OCI-LY1 (cell line): ENCODE measurements around the gene MAPRE3.

ENCODE experiments used
- H2AFZ ChIP-seq: fragments of 200-600 bp; sonication (generic), shearing (Covaris generic); 2 replicates; pipeline ENCODE4 v1.6.0; 2014; ENCODE audit warnings: antibody characterized with exemption, mild to moderate bottlenecking, low read length
- H3F3A ChIP-seq: fragments of 200-600 bp; sonication (generic), shearing (Covaris generic); 2 replicates; pipeline ENCODE4 v1.6.0; 2014; ENCODE audit warnings: mild to moderate bottlenecking, antibody characterized with exemption, low read length, moderate library complexity; ENCODE audit not compliant: insufficient read depth
- H3K27ac ChIP-seq: fragments of 200-600 bp; sonication (generic); 2 replicates; pipeline ENCODE4 v1.5.1; 2014; ENCODE audit warnings: low read length, mixed run types, mild to moderate bottlenecking, low read depth; ENCODE audit not compliant: poor library complexity, severe bottlenecking
- H3K27me3 ChIP-seq: fragments of 200-600 bp; sonication (generic); 2 replicates; pipeline ENCODE4 v1.6.0; 2014; ENCODE audit warnings: antibody characterized with exemption, mild to moderate bottlenecking, low read length, moderate library complexity; ENCODE audit not compliant: insufficient read depth
- H3K36me3 ChIP-seq: fragments of 200-600 bp; sonication (generic); 2 replicates; pipeline ENCODE4 v1.6.1; 2014; ENCODE audit warnings: mild to moderate bottlenecking, antibody characterized with exemption, low read length, moderate library complexity, mixed read lengths; ENCODE audit not compliant: insufficient read depth
- H3K4me1 ChIP-seq: fragments of 200-600 bp; sonication (generic); 2 replicates; pipeline ENCODE4 v1.5.1; 2014; ENCODE audit warnings: mild to moderate bottlenecking, low read length, moderate library complexity; ENCODE audit not compliant: insufficient read depth, severe bottlenecking
- H3K4me2 ChIP-seq: fragments of 200-600 bp; sonication (generic), shearing (Covaris generic); 2 replicates; pipeline ENCODE4 v1.6.1; 2014; ENCODE audit warnings: low read length
- H3K4me3 ChIP-seq: fragments of 200-600 bp; sonication (generic); 2 replicates; pipeline ENCODE4 v1.5.1; 2014; ENCODE audit warnings: low read length, low read depth, mild to moderate bottlenecking, mixed read lengths; ENCODE audit not compliant: poor library complexity, severe bottlenecking
- H3K79me2 ChIP-seq: fragments of 200-600 bp; shearing (Covaris generic); 2 replicates; pipeline ENCODE4 v1.6.1; 2016; ENCODE audit warnings: mixed run types, low read length, mixed read lengths; ENCODE audit not compliant: insufficient read depth
- H3K9ac ChIP-seq: fragments of 200-600 bp; sonication (generic), shearing (Covaris generic); 2 replicates; pipeline ENCODE4 v1.6.1; 2014; ENCODE audit warnings: mild to moderate bottlenecking, low read length, mixed read lengths
- H3K9me2 ChIP-seq: fragments of 200-600 bp; sonication (generic), shearing (Covaris generic); 2 replicates; pipeline ENCODE4 v1.6.1; 2014; ENCODE audit warnings: low read depth, mild to moderate bottlenecking, low read length, mixed read lengths
- H3K9me3 ChIP-seq: fragments of 200-600 bp; shearing (Covaris generic); 2 replicates; pipeline ENCODE4 v1.6.1; 2014; ENCODE audit warnings: low read length, mixed read lengths
- H4K20me1 ChIP-seq: fragments of 200-600 bp; sonication (generic), shearing (Covaris generic); 2 replicates; pipeline ENCODE4 v1.6.0; 2016; ENCODE audit warnings: mild to moderate bottlenecking, low read length; ENCODE audit not compliant: insufficient read depth
- EZH2 ChIP-seq: fragments of 200-600 bp; sonication (generic), shearing (Covaris generic); IDR thresholded peaks from 2 replicates; pipeline ENCODE4 v1.8.0; 2017; ENCODE audit warnings: borderline replicate concordance, mixed run types, mild to moderate bottlenecking, antibody characterized with exemption, low read length, moderate library complexity, mixed read lengths
- TF ChIP-seq, protein P1 (sequence below): fragments of 200-600 bp; sonication (generic), shearing (Covaris generic); IDR thresholded peaks from 2 replicates; pipeline ENCODE4 v1.5.1; 2017; ENCODE audit warnings: mild to moderate bottlenecking, antibody characterized with exemption, low read length, moderate library complexity, mixed read lengths

MAPRE3 gene

DNA sequence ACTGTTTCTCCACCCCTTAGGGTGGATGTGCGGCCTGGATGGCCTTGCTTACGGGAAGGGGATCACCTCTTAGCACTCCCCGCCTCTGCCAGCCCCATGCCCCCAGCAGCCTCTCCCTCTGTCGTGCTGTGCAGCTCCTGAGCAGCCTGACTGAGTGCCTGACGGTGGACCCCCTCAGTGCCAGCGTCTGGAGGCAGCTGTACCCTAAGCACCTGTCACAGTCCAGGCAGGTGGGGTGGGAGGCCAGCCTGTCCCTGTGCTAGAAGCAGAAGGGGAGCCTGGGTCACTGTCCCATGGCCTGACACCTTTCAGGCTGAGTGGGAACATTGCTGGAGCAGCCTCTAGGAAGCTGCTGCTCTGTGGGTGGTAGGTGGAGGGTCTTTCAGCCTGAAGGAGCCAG is 67.6 kb downstream of the MAPRE3 start:
- H3K36me3 ChIP-seq = peaks cover 77% of the 10 kb centered on the region

DNA sequence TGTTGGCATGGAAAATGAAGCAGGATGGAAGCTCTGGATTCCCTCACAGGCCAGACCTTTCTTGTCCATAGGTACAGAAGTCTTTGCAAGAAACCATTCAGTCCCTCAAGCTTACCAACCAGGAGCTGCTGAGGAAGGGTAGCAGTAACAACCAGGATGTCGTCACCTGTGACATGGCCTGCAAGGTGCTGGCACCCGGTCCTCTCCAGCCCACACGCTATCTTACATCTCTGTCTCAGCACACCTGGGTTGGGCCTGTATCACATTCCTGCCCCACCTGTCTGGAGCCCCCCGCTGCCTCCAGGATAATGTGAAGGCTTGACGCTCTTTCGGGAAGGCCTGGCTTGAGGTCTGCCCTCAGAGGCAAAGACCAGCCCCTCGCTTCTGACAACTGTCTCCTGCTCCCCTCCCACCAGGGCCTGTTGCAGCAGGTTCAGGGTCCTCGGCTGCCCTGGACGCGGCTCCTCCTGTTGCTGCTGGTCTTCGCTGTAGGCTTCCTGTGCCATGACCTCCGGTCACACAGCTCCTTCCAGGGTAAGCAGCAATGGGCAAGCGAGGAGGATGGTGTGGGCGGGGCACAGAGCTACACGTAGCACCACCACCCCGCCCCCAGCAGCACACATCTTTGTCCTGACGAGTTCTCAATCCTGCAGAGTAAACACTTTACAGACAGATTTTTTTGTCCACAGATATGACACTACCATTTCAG is 68.3 kb downstream of the MAPRE3 start:
- H3K9me3 ChIP-seq = no peaks in the 10 kb centered on the region
- TF ChIP-seq EZH2 = no peak
- TF ChIP-seq, protein P1, sequence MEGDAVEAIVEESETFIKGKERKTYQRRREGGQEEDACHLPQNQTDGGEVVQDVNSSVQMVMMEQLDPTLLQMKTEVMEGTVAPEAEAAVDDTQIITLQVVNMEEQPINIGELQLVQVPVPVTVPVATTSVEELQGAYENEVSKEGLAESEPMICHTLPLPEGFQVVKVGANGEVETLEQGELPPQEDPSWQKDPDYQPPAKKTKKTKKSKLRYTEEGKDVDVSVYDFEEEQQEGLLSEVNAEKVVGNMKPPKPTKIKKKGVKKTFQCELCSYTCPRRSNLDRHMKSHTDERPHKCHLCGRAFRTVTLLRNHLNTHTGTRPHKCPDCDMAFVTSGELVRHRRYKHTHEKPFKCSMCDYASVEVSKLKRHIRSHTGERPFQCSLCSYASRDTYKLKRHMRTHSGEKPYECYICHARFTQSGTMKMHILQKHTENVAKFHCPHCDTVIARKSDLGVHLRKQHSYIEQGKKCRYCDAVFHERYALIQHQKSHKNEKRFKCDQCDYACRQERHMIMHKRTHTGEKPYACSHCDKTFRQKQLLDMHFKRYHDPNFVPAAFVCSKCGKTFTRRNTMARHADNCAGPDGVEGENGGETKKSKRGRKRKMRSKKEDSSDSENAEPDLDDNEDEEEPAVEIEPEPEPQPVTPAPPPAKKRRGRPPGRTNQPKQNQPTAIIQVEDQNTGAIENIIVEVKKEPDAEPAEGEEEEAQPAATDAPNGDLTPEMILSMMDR = no peak
- no peaks in the 10 kb centered on the region for H3K79me2 ChIP-seq
- H3K4me1 ChIP-seq = peaks cover 18% of the 10 kb centered on the region
- H3K4me3 ChIP-seq = no peak overlapping the region
- no peaks in the 10 kb centered on the region for H4K20me1 ChIP-seq
- no peaks in the 10 kb centered on the region for H3F3A ChIP-seq
- no peak overlapping the region for H3K9ac ChIP-seq
- no peak overlapping the region for H3K27ac ChIP-seq
- H3K4me2 ChIP-seq = no peak overlapping the region
- H3K36me3 ChIP-seq = peaks cover 81% of the 10 kb centered on the region
- H3K27me3 ChIP-seq = no peaks in the 10 kb centered on the region
- H3K9me2 ChIP-seq = no peaks in the 10 kb centered on the region
- H2AFZ ChIP-seq = no peak overlapping the region

More for the DNA sequence above, 67.6 kb downstream of the MAPRE3 start:
- no peaks in the 10 kb centered on the region for H3K9me3 ChIP-seq
- H3K27ac ChIP-seq = no peak overlapping the region
- no peak overlapping the region for H3K4me2 ChIP-seq
- H3K79me2 ChIP-seq = 0 out of 2 replicates have a peak, but pooled peaks cover 5% of the 10 kb centered on the region
- no peak overlapping the region for H3K9ac ChIP-seq
- no peaks in the 10 kb centered on the region for H3K27me3 ChIP-seq
- H3K9me2 ChIP-seq = no peaks in the 10 kb centered on the region
- no peaks in the 10 kb centered on the region for H3F3A ChIP-seq
- no peak overlapping the region for H3K4me3 ChIP-seq
- H2AFZ ChIP-seq = no peak overlapping the region
- peaks cover 23% of the 10 kb centered on the region for H3K4me1 ChIP-seq
- no peaks in the 10 kb centered on the region for H4K20me1 ChIP-seq
- TF ChIP-seq, protein P1 = no peak
- TF ChIP-seq EZH2 = no peak

DNA sequence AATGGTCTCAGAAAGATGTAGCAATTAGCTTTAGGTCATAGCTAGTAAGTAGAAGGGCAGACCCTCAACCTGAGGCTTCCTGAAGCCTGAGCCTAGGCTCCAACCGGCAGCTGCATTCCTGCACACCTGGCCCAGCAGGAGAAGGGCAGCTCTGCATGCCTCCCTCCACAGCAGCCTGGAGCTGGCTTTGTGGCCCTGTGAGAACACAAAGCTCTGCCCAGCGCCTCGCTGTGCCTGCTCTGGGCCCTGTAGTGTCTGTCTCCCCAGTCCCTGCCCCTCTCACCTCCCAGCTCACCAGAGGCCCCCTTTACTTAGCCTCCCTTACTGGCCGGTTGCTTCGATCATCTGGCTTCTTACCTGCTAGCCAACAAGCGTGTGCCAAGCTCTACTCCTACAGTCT is 69.0 kb downstream of the MAPRE3 start:
- Histone ChIP-seq H3K9ac (no peak overlapping the region), H3K79me2 (no peaks in the 10 kb centered on the region), H4K20me1 (no peaks in the 10 kb centered on the region), H3F3A (no peaks in the 10 kb centered on the region), H3K36me3 (peaks cover 81% of the 10 kb centered on the region), H3K4me2 (no peak overlapping the region), H2AFZ (no peak overlapping the region), H3K27ac (no peak overlapping the region), H3K9me2 (no peaks in the 10 kb centered on the region), H3K4me1 (peaks cover 12% of the 10 kb centered on the region), H3K27me3 (no peaks in the 10 kb centered on the region), H3K4me3 (no peak overlapping the region), H3K9me3 (no peaks in the 10 kb centered on the region)
- TF ChIP-seq, protein P1 = no peak
- TF ChIP-seq EZH2 = no peak
